CD14-positive monocyte (primary cell): Measurements from ENCODE around the gene SLC4A5. TPM values are rescaled to one million over a fixed set of nuclear protein-coding genes. Genes with fewer than 3 reads are reported as not detected.

Experiments used
- DNase-seq, 3 donors: peaks; one replicate each; pipeline ENCODE4 v3.0.0-alpha.2; 2011 to 2022
- H2AFZ ChIP-seq: 2 replicates; pipeline ENCODE4 v1.6.0; 2012; ENCODE audit warnings: mild to moderate bottlenecking, low read depth, low read length, inconsistent platforms; ENCODE audit not compliant: insufficient read depth, poor library complexity, severe bottlenecking
- H3K27ac ChIP-seq, 2 donors: 1 replicate in 1 of 2; 2 replicates in 1 of 2; pipeline ENCODE4 v1.5.1; 2012 to 2013; ENCODE audit warnings: low read length in 2 of 2, control low read depth in 1 of 2, inconsistent platforms in 1 of 2, low read depth in 1 of 2, mild to moderate bottlenecking in 1 of 2
- H3K27me3 ChIP-seq, 2 donors: one replicate each; pipeline versions ENCODE4 v1.6.0 to v1.6.1; 2011 to 2013; ENCODE audit warnings: low read length in 2 of 2; ENCODE audit not compliant: control insufficient read depth in 2 of 2, insufficient read depth in 2 of 2
- H3K36me3 ChIP-seq, 2 donors: replicated peaks in 1 of 2; 1 replicate in 1 of 2; 2 replicates in 1 of 2; pipeline versions ENCODE4 v1.5.1 to v1.6.1; 2012 to 2013; ENCODE audit warnings: low read length in 2 of 2, control low read depth in 1 of 2, inconsistent platforms in 1 of 2, mild to moderate bottlenecking in 1 of 2; ENCODE audit not compliant: insufficient read depth in 2 of 2, control insufficient read depth in 1 of 2
- H3K4me1 ChIP-seq, 2 donors: 1 replicate in 1 of 2; 2 replicates in 1 of 2; pipeline versions ENCODE4 v1.5.1 to v1.6.1; 2012 to 2013; ENCODE audit warnings: low read length in 2 of 2, control low read depth in 1 of 2, inconsistent platforms in 1 of 2, mild to moderate bottlenecking in 1 of 2, moderate library complexity in 1 of 2; ENCODE audit not compliant: insufficient read depth in 2 of 2, control insufficient read depth in 1 of 2
- H3K4me2 ChIP-seq: replicated peaks from 2 replicates; pipeline ENCODE3; 2012; ENCODE audit warnings: low read length, moderate library complexity, mild to moderate bottlenecking; ENCODE audit not compliant: poor library complexity, severe bottlenecking; ENCODE audit errors: extremely low read depth
- H3K4me3 ChIP-seq, 3 experiments: fragments of 200-600 bp in 1 of 3; sonication (generic) in 1 of 3; replicated peaks in 1 of 3; 1 replicate in 2 of 3; 2 replicates in 1 of 3; pipeline ENCODE4 v1.5.1; 2011 to 2013; ENCODE audit warnings: low read length in 3 of 3, mild to moderate bottlenecking in 3 of 3, control low read depth in 2 of 3, low read depth in 2 of 3, inconsistent platforms in 1 of 3, moderate library complexity in 1 of 3
- H3K79me2 ChIP-seq: 2 replicates; pipeline ENCODE4 v1.6.0; 2012; ENCODE audit warnings: mild to moderate bottlenecking, control low read depth, inconsistent platforms, low read length, moderate library complexity; ENCODE audit not compliant: insufficient read depth
- H3K9ac ChIP-seq: 2 replicates; pipeline ENCODE4 v1.6.0; 2017; ENCODE audit warnings: low read length, mild to moderate bottlenecking; ENCODE audit not compliant: insufficient read depth, poor library complexity, severe bottlenecking
- H3K9me3 ChIP-seq, 2 donors: replicated peaks in 1 of 2; 1 replicate in 1 of 2; 2 replicates in 1 of 2; pipeline versions ENCODE4 v1.5.1 to v1.6.1; 2012 to 2013; ENCODE audit warnings: low read length in 2 of 2, control low read depth in 1 of 2; ENCODE audit not compliant: control insufficient read depth in 1 of 2, insufficient read depth in 1 of 2
- H4K20me1 ChIP-seq: 2 replicates; pipeline ENCODE4 v1.6.0; 2012; ENCODE audit warnings: mild to moderate bottlenecking, low read length, control low read depth, moderate library complexity; ENCODE audit not compliant: insufficient read depth
- H3K27ac Mint-ChIP-seq, 7 donors: one replicate each; pipeline ENCODE4 v1.8.0; 2020; ENCODE audit warnings: mild to moderate bottlenecking in 7 of 7, mixed read lengths in 7 of 7, moderate library complexity in 6 of 7, inconsistent platforms in 2 of 7
- H3K27me3 Mint-ChIP-seq, 3 donors: one replicate each; pipeline ENCODE4 v1.8.0; 2021 to 2022; ENCODE audit warnings: low read depth in 3 of 3, mild to moderate bottlenecking in 3 of 3, mixed read lengths in 3 of 3, moderate library complexity in 3 of 3, inconsistent platforms in 1 of 3
- H3K36me3 Mint-ChIP-seq, 2 donors: one replicate each; pipeline ENCODE4 v1.8.0; 2020; ENCODE audit warnings: mixed read lengths in 2 of 2, inconsistent platforms in 1 of 2, mild to moderate bottlenecking in 1 of 2
- H3K4me1 Mint-ChIP-seq: one replicate; pipeline ENCODE4 v1.8.0; 2020; ENCODE audit warnings: mild to moderate bottlenecking, mixed read lengths
- H3K4me3 Mint-ChIP-seq, 2 donors: one replicate each; pipeline ENCODE4 v1.8.0; 2020; ENCODE audit warnings: mild to moderate bottlenecking in 2 of 2, mixed read lengths in 2 of 2, moderate library complexity in 1 of 2
- H3K9me3 Mint-ChIP-seq, 7 donors: one replicate each; pipeline ENCODE4 v1.8.0; 2020 to 2022; ENCODE audit warnings: mixed read lengths in 7 of 7, mild to moderate bottlenecking in 6 of 7, moderate library complexity in 6 of 7, inconsistent platforms in 2 of 7
- CTCF ChIP-seq: fragments of 200-600 bp; IDR thresholded peaks from one replicate; pipeline ENCODE4 v1.8.0; 2022; ENCODE audit warnings: antibody characterized with exemption, mild to moderate bottlenecking
- WGBS: methylation state at CpG from one replicate; pipeline ENCODE4 v1.1.5; 2013; ENCODE audit warnings: missing lambda C conversion rate; ENCODE audit not compliant: insufficient coverage; 5-methylcytosine and 5-hydroxymethylcytosine counted together
- intact Hi-C, 2 donors: fragments of 100-400 bp; cut with micrococcal nuclease; formaldehyde crosslinking; loops; one replicate each; pipeline versions ENCODE4 v1.15.0 to v1.15.1; 2023
- polyA plus RNA-seq, 3 donors: library from polyadenylated mRNA; depleted of rRNA in 1 of 3; unstranded in 2 of 3; stranded (reverse) in 1 of 3; fragments of 300-500 nt in 2 of 3; fragments of >200 nt in 1 of 3; fragmentation: Illumina TruSeq in 2 of 3; gene quantifications; 1 replicate in 2 of 3; 2 replicates in 1 of 3; pipeline ENCODE4 v1.2.3, GENCODE V29; 2012 to 2021

Gene SLC4A5
- polyA plus RNA-seq, 3 donors = 0.10 to 1.1 TPM; not detected in 1

GRCh38 chr2:74293191-74293991, 49.8 kb downstream of the SLC4A5 start:
- TF ChIP-seq CTCF = no peak
- WGBS = 100% methylated on average over 2 of the region's 6 CpGs
- Histone ChIP-seq H3K79me2 (no peaks in the 10 kb centered on the region), H3K4me3 (no peak overlapping the region), H3K27me3 (no peaks in the 10 kb centered on the region), H3K27ac (no peak overlapping the region), H4K20me1 (no peaks in the 10 kb centered on the region), H3K36me3 (no peaks in the 10 kb centered on the region), H2AFZ (no peak overlapping the region), H3K9me3 (no peaks in the 10 kb centered on the region), H3K4me2 (no peak overlapping the region), H3K4me1 (no peaks in the 10 kb centered on the region), H3K9ac (no peak overlapping the region)
- intact Hi-C loops = no loop called here
- Mint-ChIP-seq H3K36me3 (no peaks in the 10 kb centered on the region), H3K27ac (no peak overlapping the region), H3K27me3 (peaks cover 0 to 7% (median 0%) of the 10 kb centered on the region in 3 donors), H3K4me3 (no peak overlapping the region), H3K9me3 (no peaks in the 10 kb centered on the region), H3K4me1 (peaks cover 7% of the 10 kb centered on the region)
- no peak for DNase-seq

- peaks cover 0 to 7% (median 0%) of the 10 kb centered on the region in 3 donors for H3K27me3 Mint-ChIP-seq
- 98% methylated on average over 6 of the region's 6 CpGs for WGBS
- intact Hi-C loops = no loop called here
- H3K27ac Mint-ChIP-seq = no peak overlapping the region
- Histone ChIP-seq H3K4me3 (no peak overlapping the region), H3K36me3 (no peaks in the 10 kb centered on the region), H3K4me2 (no peak overlapping the region), H3K27ac (no peak overlapping the region), H3K9me3 (no peaks in the 10 kb centered on the region), H3K4me1 (no peaks in the 10 kb centered on the region), H3K9ac (no peak overlapping the region), H4K20me1 (no peaks in the 10 kb centered on the region), H3K79me2 (no peaks in the 10 kb centered on the region), H3K27me3 (no peaks in the 10 kb centered on the region), H2AFZ (no peak overlapping the region)
- H3K9me3 Mint-ChIP-seq = no peaks in the 10 kb centered on the region
- no peak overlapping the region for H3K4me3 Mint-ChIP-seq
- H3K4me1 Mint-ChIP-seq = peaks cover 7% of the 10 kb centered on the region
- no peak for DNase-seq
- no peak for TF ChIP-seq CTCF
- H3K36me3 Mint-ChIP-seq = no peaks in the 10 kb centered on the region
These were observed 50.5 kb downstream of the SLC4A5 start for GRCh38 chr2:74292751-74293150.
